Activated CD8-positive, alpha-beta memory T cell treated with anti-CD3 and anti-CD28 coated beads, Interleukin-2, amount 50 U/mL, for 48 hours (primary cell): ENCODE data around the gene ABCA5.

Experiments used
- DNase-seq: peaks from one replicate; pipeline ENCODE4 v3.0.0-alpha.2; 2020

ABCA5 gene

GRCh38 chr17:69254187-69254586 lies 72.7 kb downstream of the ABCA5 start:
- no peak for DNase-seq

- DNase-seq = no peak
Observed at GRCh38 chr17:69250641-69251040, 76.3 kb downstream of the ABCA5 start.

- no peak for DNase-seq
Observed at GRCh38 chr17:69246726-69247375, 80.1 kb downstream of the ABCA5 start.

- no peak for DNase-seq
Observed at GRCh38 chr17:69246202-69246601, 80.7 kb downstream of the ABCA5 start.

- DNase-seq = no peak
Observed at GRCh38 chr17:69245617-69246016, 81.3 kb downstream of the ABCA5 start.

- no peak for DNase-seq
Observed at GRCh38 chr17:69239611-69240600, 87.0 kb downstream of the ABCA5 start.

- DNase-seq = no peak
Observed at GRCh38 chr17:69236946-69237345, 90.0 kb downstream of the ABCA5 start.

- DNase-seq = no peak
Observed at GRCh38 chr17:69236464-69236863, 90.5 kb downstream of the ABCA5 start.

GRCh38 chr17:69235338-69236058 lies 91.4 kb downstream of the ABCA5 start:
- DNase-seq = peak; percentile 80

GRCh38 chr17:69232650-69233049 lies 94.3 kb downstream of the ABCA5 start:
- DNase-seq = no peak

GRCh38 chr17:69231521-69231920 lies 95.4 kb downstream of the ABCA5 start:
- no peak for DNase-seq

- DNase-seq = no peak
Observed at GRCh38 chr17:69230939-69231338, 96.0 kb downstream of the ABCA5 start.

GRCh38 chr17:69228576-69228975 lies 98.4 kb downstream of the ABCA5 start, which contains the start of gene ABCA10:
TSS of gene ABCA10 (minus strand) at chr17:69228824. CDS start at chr17:69225358, 3,466 bp downstream.
- no peak for DNase-seq

GRCh38 chr17:69228018-69228417 lies 98.9 kb downstream of the ABCA5 start:
- no peak for DNase-seq

- DNase-seq = no peak
Observed at GRCh38 chr17:69227541-69227940, 99.4 kb downstream of the ABCA5 start.

- DNase-seq = no peak
Observed at GRCh38 chr17:69223809-69224208, 103.1 kb downstream of the ABCA5 start.

- no peak for DNase-seq
Observed at GRCh38 chr17:69222707-69223258, 104.2 kb downstream of the ABCA5 start.

- DNase-seq = no peak
Observed at GRCh38 chr17:69220098-69220497, 106.8 kb downstream of the ABCA5 start.

GRCh38 chr17:69218986-69219385 lies 107.9 kb downstream of the ABCA5 start:
- DNase-seq = no peak

- DNase-seq = no peak
Observed at GRCh38 chr17:69213059-69213813, 113.7 kb downstream of the ABCA5 start.

GRCh38 chr17:69208640-69209039 lies 118.3 kb downstream of the ABCA5 start:
- no peak for DNase-seq

GRCh38 chr17:69207151-69207550 lies 119.8 kb downstream of the ABCA5 start:
- no peak for DNase-seq
